Fibroblast of skin of right quadriceps (primary cell): ENCODE measurements around the gene ZNF688.
A peak's percentile ranks its signal among the peaks of the same experiment; 100 is the strongest.
"Not testable (repeated sequence)": the region's sequence is repeated elsewhere in the genome, so short reads cannot be mapped to it uniquely, and the experiment has no call there.

Experiments
- DNase-seq: peaks from one replicate; pipeline ENCODE4 v3.0.0-alpha.2; 2013

The ZNF688 gene

DNA sequence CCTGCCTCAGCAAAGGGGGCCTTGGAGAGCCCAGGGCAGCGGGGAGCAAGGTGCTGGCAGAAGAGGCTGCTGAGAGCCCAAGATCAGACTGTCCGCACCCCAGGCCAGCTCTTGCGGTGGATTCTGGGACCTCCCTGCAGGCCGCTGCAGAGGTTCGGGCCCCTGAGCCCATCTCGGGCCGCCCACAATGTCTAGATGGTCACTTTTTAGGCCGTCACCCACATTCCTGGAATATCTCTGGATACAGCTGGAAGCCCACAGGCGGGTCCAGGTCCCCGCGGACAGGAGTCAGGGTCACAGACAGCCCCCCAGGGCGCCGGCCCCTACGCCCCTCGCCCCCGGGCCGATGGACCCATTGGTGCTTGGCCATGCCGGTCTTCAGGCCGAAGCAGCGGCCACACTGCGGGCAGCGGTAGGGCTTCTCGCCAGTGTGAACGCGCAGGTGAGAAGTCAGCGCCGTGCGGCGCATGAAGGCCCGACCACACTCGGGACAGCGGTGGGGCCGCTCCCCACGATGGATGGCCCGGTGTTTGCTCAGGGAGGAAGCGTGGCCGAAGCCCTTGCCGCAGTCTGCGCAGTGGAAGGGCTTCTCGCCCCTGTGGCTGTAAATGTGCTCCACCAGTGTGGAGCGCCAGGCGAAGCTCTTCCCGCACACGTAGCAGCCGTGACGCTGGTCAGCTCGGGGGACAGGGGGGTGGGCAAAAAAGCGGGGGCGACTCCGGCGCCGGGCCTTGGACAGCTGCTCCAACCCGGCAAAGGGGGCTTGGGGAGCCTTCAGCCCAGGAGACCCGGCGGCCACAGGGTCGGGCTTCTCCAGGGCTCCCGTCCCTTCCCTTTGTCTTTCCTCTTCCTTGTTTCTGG, 39.0 kb downstream of the ZNF688 start:
- no peak for DNase-seq

DNA sequence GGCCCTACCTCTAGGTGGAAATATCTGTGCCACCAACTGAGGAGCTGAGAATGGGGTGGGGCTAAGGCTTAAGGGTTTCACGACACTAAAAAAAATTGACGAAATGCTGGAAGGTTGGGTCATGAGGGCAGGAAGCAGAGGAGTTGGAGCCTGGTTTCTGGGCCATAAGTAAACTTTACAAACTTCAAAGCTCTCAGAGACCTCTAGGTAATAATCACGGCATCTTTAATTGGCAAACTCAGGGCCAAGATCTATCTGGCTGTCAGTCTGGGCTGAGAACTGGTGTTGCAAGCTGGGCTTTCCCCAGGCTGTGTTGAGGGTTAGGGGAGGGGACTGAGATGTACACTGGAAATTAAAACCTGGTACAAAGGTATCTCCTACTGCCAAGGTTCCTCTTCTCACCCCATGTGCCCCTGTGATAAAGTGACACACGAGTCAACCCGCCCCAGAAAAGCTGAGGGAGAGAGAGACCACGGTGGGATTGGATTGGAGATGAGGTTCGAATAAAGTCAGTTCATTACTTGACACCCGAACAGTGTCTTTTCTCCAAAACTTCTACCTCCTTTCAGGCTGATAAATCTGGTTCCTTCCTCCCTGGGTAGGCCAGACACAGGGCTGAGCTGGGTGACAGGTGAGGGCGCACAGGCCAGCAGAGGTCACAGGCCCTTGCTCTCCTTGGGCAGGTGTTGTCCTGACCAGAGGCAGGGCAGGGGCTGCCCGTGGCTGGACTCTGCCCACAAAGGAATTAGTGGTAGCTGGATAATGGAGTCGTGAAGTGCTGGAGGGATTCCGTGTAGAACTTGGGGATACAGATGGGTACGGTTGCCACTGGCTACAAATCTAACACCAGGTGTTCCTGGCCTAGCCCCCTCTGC, 41.1 kb downstream of the ZNF688 start:
- DNase-seq, result no peak

DNA sequence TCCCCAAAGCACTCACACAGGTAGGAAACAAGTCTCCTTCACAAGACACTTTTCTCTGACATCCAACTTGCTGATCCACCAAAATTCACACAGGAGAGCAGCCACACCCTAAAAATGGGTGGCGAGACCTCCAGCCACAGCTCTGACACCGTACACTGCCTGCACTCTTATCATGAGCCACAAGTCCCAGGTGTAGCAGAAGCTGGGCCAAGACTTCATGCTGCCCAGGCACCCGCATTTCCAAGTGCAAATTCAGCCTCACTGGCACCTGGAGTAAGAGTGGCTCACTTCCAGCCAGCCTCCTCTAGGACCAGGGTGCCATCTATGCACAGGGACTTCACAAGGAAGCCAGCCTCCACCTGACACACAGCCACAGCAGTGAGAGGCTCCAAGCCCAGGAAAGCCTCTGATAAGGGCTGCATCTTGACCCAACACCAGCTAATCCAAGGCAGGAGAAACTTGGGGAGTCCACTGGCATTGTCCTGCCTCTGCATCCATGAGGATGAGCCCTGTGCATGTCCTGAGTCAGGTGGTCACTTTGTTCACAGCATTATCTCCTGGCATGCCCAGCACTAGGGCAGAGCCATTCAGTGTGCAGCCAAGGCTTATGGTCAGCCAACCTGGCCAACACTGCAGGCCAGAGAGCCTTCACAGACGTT, 42.6 kb downstream of the ZNF688 start:
- no peak for DNase-seq

DNA sequence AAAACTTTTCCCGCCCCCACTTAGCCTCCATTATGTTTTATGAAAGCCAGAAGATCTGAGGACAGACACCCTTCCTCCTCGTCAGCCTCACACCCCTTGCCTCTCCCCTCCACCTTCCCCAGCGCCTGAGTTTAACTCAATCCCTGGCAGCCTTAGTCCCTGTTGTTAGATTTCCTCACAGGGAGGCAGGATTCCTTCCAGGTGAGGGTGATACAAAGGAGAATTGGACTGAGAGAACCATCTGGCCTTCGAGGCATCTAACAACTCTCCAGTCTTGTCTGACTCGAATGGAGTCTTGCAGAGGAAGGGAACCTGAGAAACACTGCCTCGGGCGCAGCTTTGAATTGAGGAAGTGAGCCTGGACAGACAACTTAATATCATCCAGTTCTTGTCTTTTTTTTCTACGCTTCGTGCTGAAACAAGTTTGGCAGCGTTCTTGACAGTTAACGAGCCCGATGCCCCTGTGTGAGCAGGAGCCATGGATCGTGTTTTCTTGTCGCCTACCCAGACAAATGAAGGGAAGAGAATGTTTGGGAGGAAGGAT, 43.8 kb downstream of the ZNF688 start:
- no peak for DNase-seq

DNA sequence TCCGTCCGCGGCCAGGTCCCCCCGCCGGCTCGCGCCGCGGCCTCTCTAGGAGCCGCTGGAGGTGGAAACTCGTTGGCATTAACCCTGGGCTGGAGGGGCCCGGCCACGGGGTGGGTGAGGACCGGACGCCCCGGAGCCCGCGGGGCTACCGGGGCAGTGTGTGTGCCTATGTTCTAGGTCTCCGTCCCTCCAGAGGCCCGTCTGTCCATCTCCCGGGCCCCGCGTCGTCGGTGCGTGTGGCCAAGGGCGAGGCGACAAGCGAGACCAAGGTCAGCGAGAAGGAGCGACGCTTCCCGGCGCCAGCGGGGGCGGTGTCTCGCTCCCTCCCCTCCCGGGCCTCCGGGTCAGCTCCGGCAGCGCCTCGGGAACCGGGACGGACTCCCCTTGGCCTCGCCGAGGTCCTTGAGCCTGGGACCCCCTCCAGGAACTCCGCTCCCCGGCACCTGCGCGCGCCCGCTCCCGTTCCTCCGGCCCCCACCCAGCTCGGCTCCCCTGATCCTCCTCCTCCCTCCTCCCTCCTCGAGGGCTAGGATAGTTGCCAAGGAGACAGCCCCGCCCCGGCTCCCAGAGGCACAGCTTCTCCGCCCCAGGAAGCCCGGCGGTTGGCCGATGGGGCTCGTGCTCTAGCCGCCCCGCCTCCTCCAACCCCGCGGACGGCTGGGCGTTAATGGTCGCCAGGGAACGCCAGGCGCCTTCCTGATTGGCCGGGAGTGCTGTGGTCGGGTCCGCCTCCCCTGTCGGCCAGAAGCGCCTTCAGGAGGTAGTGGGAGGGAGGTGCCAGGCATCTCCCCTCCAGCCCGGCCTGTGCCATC, 44.5 kb downstream of the ZNF688 start:
- DNase-seq, result peak; percentile 98

DNA sequence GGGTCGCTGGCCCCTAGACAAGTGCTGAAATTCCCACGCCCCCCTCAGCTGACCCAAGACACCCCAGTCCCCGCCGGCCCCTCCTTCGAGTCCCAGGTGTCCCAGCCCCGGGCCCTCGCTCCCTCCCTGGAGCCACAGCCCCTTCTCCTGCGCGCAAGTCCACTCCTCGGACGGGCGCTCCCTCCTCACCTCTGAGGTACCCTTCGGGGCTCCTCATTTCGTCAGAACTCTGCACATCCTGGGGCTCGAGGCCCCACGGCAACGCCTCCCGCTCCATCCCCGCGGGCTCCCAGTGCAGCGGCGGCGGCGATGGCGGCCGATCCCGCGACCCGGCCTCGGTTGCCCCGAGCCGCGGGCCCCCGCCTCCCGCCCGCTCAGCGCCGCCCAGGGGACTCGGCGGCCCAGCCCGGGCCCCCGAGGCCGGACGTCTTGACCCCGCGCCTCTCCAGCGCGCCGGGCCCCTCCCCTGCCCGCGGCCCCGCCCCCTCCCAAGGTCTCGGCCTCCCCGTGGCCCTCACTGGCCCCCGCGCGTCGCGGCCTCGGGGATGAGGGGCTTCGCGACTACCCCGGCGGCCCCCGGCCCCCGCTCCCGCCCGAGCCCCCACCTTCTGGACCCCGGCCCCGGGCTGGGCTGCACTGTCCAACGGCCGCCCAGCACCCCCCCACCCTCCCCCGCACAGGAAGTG, 45.2 kb downstream of the ZNF688 start, which contains the start of gene ZNF768:
Gene ZNF768 (minus strand): TSS at position 430 of the 686 bp plus-strand sequence. CDS start 153 bp downstream, at position 277.
- DNase-seq, result peak; percentile 22

DNA sequence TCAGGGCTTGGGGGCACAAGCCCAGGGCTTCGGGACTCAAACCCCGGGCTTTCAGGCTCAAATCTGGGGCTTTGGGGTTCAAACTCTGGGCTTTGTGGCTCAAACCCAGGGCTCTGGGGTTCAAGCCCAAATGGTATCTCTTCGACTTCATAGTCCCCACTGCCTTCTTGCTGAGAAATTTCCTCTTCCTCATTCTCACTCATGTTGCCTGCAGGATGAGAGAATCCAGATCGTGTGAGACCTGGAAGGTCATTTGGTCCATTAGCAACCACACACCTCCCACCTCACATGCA, 45.7 kb downstream of the ZNF688 start:
- DNase-seq, result no peak

DNA sequence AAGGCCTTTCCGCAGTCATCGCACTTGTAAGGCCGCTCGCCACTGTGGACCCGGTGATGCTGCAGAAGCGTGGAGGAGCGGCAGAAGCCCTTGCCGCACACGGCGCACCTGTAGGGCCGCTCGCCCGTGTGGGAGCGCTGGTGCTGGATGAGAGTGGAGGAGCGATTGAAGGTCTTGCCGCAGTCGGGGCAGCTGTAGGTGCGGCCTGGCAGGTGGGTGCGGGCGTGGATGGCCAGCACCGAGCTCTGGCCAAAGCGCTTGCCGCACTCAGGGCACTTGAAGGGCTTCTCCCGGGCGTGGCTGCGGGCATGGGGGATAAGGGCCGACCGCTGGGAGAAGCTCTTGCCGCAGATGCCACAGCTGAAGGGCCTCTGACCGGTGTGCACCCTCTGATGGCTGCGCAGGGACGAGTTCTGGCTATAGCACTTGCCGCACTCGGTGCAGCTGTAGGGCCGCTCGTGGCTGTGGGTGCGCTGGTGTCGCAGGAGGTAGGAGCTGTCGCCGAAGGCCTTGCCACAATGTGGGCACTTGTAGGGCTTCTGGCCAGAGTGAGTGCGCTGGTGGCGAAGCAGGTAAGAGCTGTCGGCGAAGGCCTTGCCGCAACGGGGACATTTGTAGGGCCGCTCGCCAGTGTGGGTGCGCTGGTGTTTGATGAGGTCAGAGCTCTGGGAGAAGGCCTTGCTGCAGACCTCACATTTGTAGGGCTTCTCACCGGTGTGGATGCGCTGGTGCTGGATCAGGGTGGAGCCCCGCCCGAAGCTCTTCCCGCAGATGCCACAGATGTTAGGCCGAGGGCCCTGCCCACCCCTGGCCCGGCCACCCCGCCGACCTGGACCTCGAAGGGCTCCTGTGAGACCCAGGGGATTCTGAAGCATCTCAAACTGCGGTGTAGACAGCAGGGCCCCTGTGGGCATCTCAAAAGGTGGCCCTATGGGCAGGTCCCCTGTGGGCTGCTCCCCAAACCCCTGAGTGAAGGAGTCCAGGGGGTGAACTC, 46.6 kb downstream of the ZNF688 start:
- DNase-seq, result no peak

DNA sequence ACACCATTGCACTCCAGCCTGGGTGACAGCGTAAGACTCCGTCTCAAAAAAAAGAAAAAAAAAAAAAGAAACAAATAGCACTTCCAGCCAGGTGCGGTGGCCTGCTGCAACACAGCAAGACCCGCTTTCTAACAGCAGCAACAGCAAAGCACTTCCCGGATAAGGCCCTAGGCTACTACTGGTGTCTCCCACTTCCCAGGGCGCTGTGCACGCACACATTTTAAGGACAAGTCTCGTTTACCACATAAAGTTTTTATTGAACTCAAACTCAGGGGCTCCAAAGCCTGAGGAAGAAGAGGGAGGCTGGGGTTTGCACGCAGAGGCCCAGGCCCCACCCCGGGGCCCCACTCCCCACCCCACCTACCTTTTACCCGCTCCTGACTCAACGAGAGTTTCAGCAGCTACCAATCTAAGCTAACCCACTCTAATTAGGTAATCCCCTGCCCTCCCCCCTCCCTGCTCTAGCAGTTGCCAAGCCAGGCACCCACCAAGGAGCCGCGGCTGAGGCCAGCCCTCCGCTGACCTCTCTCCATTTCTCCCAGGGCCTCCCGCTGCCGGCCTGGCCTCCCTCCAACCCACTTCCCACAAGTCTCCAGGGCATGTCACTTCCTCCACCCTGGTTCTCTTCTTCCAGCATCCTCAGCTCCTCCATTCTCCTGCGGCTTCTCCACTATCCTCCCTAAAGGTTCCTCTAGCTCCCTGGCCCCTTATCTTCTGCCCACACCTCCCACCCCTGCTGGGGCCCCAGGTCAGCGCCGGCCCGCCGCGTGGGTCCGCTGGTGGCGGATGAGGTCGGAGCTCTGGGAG, 47.5 kb downstream of the ZNF688 start:
- DNase-seq, result no peak

DNA sequence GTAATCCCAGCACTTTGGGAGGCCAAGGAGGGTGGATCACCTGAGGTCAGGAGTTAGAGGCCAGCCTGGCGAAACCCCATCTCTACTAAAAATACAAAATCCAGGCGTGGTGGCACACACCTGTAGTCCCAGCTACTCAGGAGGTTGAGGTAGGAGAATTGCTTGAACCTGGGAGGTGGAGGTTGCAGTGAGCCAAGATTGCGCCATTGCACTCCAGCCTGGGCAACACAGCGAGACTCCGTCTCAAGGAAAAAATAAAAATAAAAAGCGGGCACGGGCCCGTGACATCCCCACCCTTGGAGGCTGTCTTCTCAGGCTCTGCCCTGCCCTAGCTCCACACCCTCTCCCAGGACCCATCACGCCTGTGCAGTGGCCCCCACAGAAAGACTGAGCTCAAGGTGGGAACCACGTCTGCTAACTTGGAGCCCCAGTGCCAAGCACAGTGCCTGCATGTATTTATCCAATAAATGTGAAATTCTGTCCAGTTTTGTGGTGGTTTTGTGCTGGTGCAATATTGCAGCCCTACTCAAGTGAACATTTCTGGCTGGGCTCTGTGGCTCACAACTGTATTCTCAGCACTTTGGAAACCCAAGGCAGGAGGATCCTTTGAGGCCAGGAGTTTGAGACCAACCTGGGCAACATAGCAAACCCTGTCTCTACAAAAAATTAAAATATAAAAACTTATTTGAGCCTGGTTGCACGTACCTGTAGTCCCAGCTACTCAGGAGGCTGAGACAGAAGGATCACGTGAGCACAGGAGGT, 48.6 kb downstream of the ZNF688 start:
- DNase-seq, result not testable (repeated sequence)

DNA sequence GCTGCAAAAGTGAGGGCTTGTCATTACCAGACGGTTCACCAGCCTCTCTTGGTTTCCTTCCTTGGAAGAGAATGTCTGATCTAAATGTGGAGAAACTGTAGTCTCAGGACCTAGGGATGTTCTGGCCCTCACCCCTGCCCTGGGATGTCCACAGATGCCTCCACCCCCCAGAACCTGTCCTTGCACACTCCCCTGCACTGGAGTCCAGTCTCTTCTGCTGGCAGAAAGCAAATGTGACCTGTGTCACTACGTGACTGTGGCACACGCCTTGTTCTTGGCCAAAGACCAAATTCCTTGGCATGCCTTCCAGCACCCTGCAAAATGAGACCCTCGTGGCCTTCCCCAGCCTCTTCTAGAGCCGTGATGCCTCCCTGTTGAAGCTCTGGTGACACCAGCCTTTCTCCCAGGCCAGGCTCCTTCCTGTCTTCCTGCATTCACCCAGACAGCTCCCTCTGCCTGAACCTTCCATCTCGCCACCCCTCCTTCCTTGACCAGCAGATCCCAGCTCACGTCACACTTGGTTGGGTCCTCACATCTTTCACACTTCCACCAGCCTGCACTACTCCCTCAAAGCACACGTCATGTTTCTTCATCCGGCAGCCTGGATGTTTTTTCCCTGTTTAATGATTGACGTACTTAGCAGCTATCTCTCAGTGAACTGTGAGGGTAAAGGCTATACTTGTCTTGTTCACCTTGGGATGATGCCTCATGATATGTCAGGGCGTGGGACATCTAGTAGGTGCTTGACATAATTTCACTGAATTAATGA, 49.5 kb downstream of the ZNF688 start:
- no peak for DNase-seq

DNA sequence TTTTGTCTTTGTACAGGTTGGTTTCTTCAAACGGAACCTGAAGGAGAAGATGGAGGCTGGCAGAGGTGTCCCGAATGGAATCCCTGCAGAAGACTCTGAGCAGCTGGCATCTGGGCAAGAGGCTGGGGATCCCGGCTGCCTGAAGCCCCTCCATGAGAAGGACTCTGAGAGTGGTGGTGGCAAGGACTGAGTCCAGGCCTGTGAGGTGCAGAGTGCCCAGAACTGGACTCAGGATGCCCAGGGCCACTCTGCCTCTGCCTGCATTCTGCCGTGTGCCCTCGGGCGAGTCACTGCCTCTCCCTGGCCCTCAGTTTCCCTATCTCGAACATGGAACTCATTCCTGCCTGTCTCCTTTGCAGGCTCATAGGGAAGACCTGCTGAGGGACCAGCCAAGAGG, 50.0 kb downstream of the ZNF688 start:
- DNase-seq, result no peak
